ENCODE data around the gene TOR1AIP2. TPM values are rescaled to one million over a fixed set of nuclear protein-coding genes. Genes with fewer than 3 reads are reported as not detected.
"Not testable (repeated sequence)": the region's sequence is repeated elsewhere in the genome, so short reads cannot be mapped to it uniquely, and the experiment has no call there.

The TOR1AIP2 gene
- total and polyA plus RNA-seq, 11 donors: 12.7 to 73.2 (median 54.5) TPM

- WGBS, 4 donors: 90 to 93% (median 91%) methylated on average over 11 of the region's 11 CpGs
- H3K27me3 ChIP-seq: peaks cover 0 to 27% (median 0%) of the 10 kb centered on the region in 9 donors
- intact Hi-C loops (cut with DNase I): loop anchor here in 1 of 10 donors (2.0 kb wide), 1 partner anchor 101 kb away; no protein-coding TSS in a partner anchor
- H3K36me3 ChIP-seq: no peaks in the 10 kb centered on the region
- TF ChIP-seq CTCF (IDR thresholded peaks at IDR 0.05) (no peak), POLR2A (IDR thresholded peaks at IDR 0.05) (no peak)
- H3K4me1 ChIP-seq: peaks cover 0 to 7% (median 3%) of the 10 kb centered on the region in 12 donors
- H3K27ac ChIP-seq: no peak overlapping the region
- H3K9me3 ChIP-seq: no peaks in the 10 kb centered on the region
- ATAC-seq (peak in 2 of 4 donors; percentile 26 to 61), DNase-seq (peak in 1 of 5 donors; percentile 31)
- no peak overlapping the region for H3K4me3 ChIP-seq
Observed at GRCh38 chr1:179807691-179808485, 69.7 kb downstream of the TOR1AIP2 start.

GRCh38 chr1:179807291-179807690, 70.3 kb downstream of the TOR1AIP2 start:
- ATAC-seq: no peak
- peak in 1 of 5 donors; percentile 38 for DNase-seq
- WGBS, 4 donors: 87 to 92% (median 88%) methylated on average over 9 of the region's 9 CpGs
- intact Hi-C loops (cut with DNase I): no loop called here
- H3K27ac ChIP-seq: no peak overlapping the region
- H3K4me3 ChIP-seq: no peak overlapping the region
- no peaks in the 10 kb centered on the region for H3K36me3 ChIP-seq
- H3K4me1 ChIP-seq: peaks cover 0 to 7% (median 3%) of the 10 kb centered on the region in 12 donors
- no peaks in the 10 kb centered on the region for H3K9me3 ChIP-seq
- TF ChIP-seq POLR2A (IDR thresholded peaks at IDR 0.05) (no peak), CTCF (IDR thresholded peaks at IDR 0.05) (no peak)
- H3K27me3 ChIP-seq: peaks cover 0 to 21% (median 0%) of the 10 kb centered on the region in 9 donors

- H3K27ac ChIP-seq: no peak overlapping the region
- no peak overlapping the region for H3K4me3 ChIP-seq
- no peak for TF ChIP-seq POLR2A (IDR thresholded peaks at IDR 0.05)
- TF ChIP-seq CTCF (IDR thresholded peaks at IDR 0.05): no peak
- WGBS, 4 donors: 71 to 87% (median 78%) methylated on average over 4 of the region's 4 CpGs
- intact Hi-C loops (cut with DNase I): no loop called here
- ATAC-seq (no peak), DNase-seq (no peak)
- H3K4me1 ChIP-seq: peaks cover 0 to 7% (median 3%) of the 10 kb centered on the region in 12 donors
- H3K36me3 ChIP-seq: no peaks in the 10 kb centered on the region
- H3K27me3 ChIP-seq: peaks cover 0 to 13% (median 0%) of the 10 kb centered on the region in 9 donors
- H3K9me3 ChIP-seq: no peaks in the 10 kb centered on the region
Observed at GRCh38 chr1:179806333-179806732, 71.3 kb downstream of the TOR1AIP2 start.

GRCh38 chr1:179805291-179806195, 72.1 kb downstream of the TOR1AIP2 start:
- H3K4me3 ChIP-seq: no peak overlapping the region
- peaks cover 0 to 7% (median 3%) of the 10 kb centered on the region in 12 donors for H3K4me1 ChIP-seq
- WGBS, 4 donors: 93 to 96% (median 96%) methylated on average over 19 of the region's 19 CpGs
- DNase-seq: no peak
- H3K27me3 ChIP-seq: peaks cover 0 to 7% (median 0%) of the 10 kb centered on the region in 9 donors
- TF ChIP-seq CTCF (IDR thresholded peaks at IDR 0.05) (no peak), POLR2A (IDR thresholded peaks at IDR 0.05) (no peak)
- H3K36me3 ChIP-seq: no peaks in the 10 kb centered on the region
- intact Hi-C loops (cut with DNase I): no loop called here
- no peak for ATAC-seq
- no peaks in the 10 kb centered on the region for H3K9me3 ChIP-seq
- H3K27ac ChIP-seq: no peak overlapping the region

GRCh38 chr1:179804417-179804816, 73.2 kb downstream of the TOR1AIP2 start:
- intact Hi-C loops (cut with DNase I); H3K4me3 ChIP-seq; ATAC-seq; H3K27ac ChIP-seq; DNase-seq; H3K27me3 ChIP-seq; H3K9me3 ChIP-seq; H3K4me1 ChIP-seq; H3K36me3 ChIP-seq: not testable (repeated sequence)
- 93 to 100% (median 98%) methylated on average over 2 of the region's 2 CpGs for WGBS, 4 donors
